Nephron progenitor cell (in vitro differentiated cells): ENCODE measurements around the gene MBNL3.

Experiments
- DNase-seq: peaks from one replicate; pipeline ENCODE4 v3.0.0; 2021
- H3K27ac Mint-ChIP-seq: 2 replicates; pipeline ENCODE4 v1.8.0; 2021; ENCODE audit warnings: mild to moderate bottlenecking, moderate library complexity, mixed read lengths
- H3K27me3 Mint-ChIP-seq: 2 replicates; pipeline ENCODE4 v1.8.0; 2021; ENCODE audit warnings: mild to moderate bottlenecking, low read depth, mixed read lengths; ENCODE audit not compliant: poor library complexity
- H3K36me3 Mint-ChIP-seq: 2 replicates; pipeline ENCODE4 v1.8.0; 2021; ENCODE audit warnings: low read depth, mixed read lengths
- H3K4me1 Mint-ChIP-seq: 2 replicates; pipeline ENCODE4 v1.8.0; 2021; ENCODE audit warnings: mixed read lengths
- H3K4me3 Mint-ChIP-seq: 2 replicates; pipeline ENCODE4 v1.8.0; 2021; ENCODE audit warnings: mild to moderate bottlenecking, moderate library complexity, mixed read lengths
- H3K9me3 Mint-ChIP-seq: 2 replicates; pipeline ENCODE4 v1.8.0; 2021; ENCODE audit warnings: mild to moderate bottlenecking, moderate library complexity, mixed read lengths
- CTCF ChIP-seq: fragments of 200-600 bp; sonication (generic); IDR thresholded peaks from 2 replicates; pipeline ENCODE4 v1.5.0; 2021; ENCODE audit warnings: antibody characterized with exemption

MBNL3 gene

DNA sequence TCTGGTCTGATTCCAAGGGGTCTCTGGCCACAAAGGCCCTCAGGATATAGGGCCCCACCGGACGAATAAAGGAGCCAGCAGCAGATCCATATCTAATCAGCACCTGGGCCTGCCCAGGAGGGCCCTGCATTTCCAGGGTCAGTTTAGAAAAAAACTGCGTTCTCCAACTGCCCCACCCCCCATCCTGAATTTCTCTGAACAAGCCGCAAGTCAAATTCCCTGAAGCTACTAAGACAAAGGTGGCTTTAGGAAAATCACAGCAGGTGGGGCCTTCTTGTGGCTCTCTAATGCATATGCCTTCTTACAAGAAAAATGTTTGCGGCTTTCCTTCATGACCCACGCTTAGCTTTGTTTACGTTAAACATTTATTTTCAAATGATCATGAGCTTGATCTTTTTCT is 76.6 kb downstream of the MBNL3 start:
- no peaks in the 10 kb centered on the region for H3K27me3 Mint-ChIP-seq
- DNase-seq = no peak

DNA sequence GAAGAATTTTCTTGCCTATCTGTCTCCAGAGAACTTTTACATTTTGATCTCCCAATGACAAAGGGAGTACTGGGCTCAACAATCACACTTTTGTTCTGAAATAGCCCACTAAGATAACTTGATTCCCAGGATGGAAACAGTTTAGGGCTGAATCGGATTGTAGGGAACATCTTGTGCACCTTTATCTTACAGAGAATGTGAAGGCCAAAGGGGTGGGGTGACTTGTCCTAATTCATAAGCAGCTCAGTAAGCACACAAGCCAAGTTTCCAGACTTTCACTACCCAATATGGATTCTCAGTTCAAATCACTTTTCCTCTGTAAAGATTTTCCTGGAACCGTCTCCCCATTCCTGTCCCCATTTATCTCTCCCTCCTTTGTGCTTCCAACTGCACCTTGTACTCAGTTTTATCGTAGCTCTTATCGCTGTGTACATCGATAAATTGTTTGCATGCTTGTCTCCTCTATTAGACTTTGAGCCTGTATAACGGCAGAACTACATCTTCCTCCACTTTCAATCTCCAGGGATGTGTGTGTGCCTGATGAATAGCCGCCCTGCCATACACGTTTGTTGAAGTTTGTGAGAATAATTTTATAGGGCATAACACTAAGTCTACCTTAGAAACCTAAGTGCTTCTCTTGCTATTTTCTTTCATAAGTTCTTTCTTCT is 77.4 kb downstream of the MBNL3 start:
- Mint-ChIP-seq H3K27ac (no peak overlapping the region), H3K4me3 (no peak overlapping the region), H3K4me1 (peaks cover 46% of the 10 kb centered on the region)

More for the DNA sequence above, 76.6 kb downstream of the MBNL3 start:
- no peak for TF ChIP-seq CTCF
- Mint-ChIP-seq H3K9me3 (no peaks in the 10 kb centered on the region), H3K36me3 (no peaks in the 10 kb centered on the region), H3K4me1 (peaks cover 50% of the 10 kb centered on the region), H3K4me3 (no peak overlapping the region), H3K27ac (no peak overlapping the region)

GRCh38 chrX:132409780-132410556 is 78.9 kb downstream of the MBNL3 start:
- no peak for TF ChIP-seq CTCF
- no peak for DNase-seq
- Mint-ChIP-seq H3K27me3 (no peaks in the 10 kb centered on the region), H3K4me3 (no peak overlapping the region), H3K9me3 (no peaks in the 10 kb centered on the region), H3K27ac (peak overlapping the region; percentile 49), H3K36me3 (no peaks in the 10 kb centered on the region), H3K4me1 (peaks cover 53% of the 10 kb centered on the region)

More for the DNA sequence above, 77.4 kb downstream of the MBNL3 start:
- no peaks in the 10 kb centered on the region for H3K27me3 Mint-ChIP-seq
- H3K36me3 Mint-ChIP-seq = no peaks in the 10 kb centered on the region
- TF ChIP-seq CTCF = no peak
- H3K9me3 Mint-ChIP-seq = no peaks in the 10 kb centered on the region
- no peak for DNase-seq

GRCh38 chrX:132407691-132408090 is 81.1 kb downstream of the MBNL3 start:
- Mint-ChIP-seq H3K4me1 (peaks cover 44% of the 10 kb centered on the region), H3K27me3 (no peaks in the 10 kb centered on the region), H3K9me3 (no peaks in the 10 kb centered on the region), H3K36me3 (no peaks in the 10 kb centered on the region), H3K27ac (no peak overlapping the region), H3K4me3 (no peak overlapping the region)
- no peak for DNase-seq
- TF ChIP-seq CTCF = no peak

DNA sequence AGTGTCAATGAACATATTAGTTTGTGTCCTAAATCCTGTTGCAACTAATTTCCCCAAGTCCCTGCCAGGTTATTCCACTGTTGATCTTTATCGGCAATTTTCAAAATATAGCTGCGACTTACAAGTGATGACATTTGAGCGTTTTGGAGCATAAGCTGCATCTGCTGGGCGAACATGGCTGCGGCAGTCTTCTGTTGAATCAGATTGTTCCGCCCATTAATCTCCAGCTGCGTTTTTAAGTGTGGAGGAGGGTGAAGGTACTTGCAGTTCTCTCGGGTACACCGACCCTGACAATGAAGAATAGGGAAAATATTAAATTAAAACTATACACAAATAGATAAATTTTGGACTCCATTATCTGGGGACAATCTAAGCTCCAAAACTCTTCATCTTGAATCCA is 82.7 kb downstream of the MBNL3 start:
- Mint-ChIP-seq H3K27ac (peak overlapping the region; percentile 16), H3K36me3 (no peaks in the 10 kb centered on the region), H3K4me1 (peaks cover 30% of the 10 kb centered on the region), H3K4me3 (no peak overlapping the region), H3K9me3 (no peaks in the 10 kb centered on the region), H3K27me3 (no peaks in the 10 kb centered on the region)
- no peak for DNase-seq
- no peak for TF ChIP-seq CTCF

GRCh38 chrX:132404266-132404665 is 84.6 kb downstream of the MBNL3 start:
- H3K4me1 Mint-ChIP-seq = peaks cover 20% of the 10 kb centered on the region
- no peaks in the 10 kb centered on the region for H3K9me3 Mint-ChIP-seq
- H3K27ac Mint-ChIP-seq = no peak overlapping the region
- H3K36me3 Mint-ChIP-seq = no peaks in the 10 kb centered on the region
- TF ChIP-seq CTCF = no peak
- H3K27me3 Mint-ChIP-seq = no peaks in the 10 kb centered on the region
- no peak overlapping the region for H3K4me3 Mint-ChIP-seq
- no peak for DNase-seq
